GM18517 (cell line): ENCODE measurements around the gene SEPTIN1.
"Not testable (repeated sequence)": the region's sequence is repeated elsewhere in the genome, so short reads cannot be mapped to it uniquely, and the experiment has no call there.

Source experiments
- ATAC-seq: cut with Tn5 transposase; IDR thresholded peaks from one replicate; pipeline ENCODE4 v1.9.1; 2021; ENCODE audit warnings: mild to moderate bottlenecking, moderate library complexity; ENCODE audit not compliant: unreplicated experiment

SEPTIN1 gene

GRCh38 chr16:30342751-30343490, 39.4 kb downstream of the SEPTIN1 start:
- ATAC-seq, result no peak

- not testable (repeated sequence) for ATAC-seq
These were observed 40.4 kb downstream of the SEPTIN1 start for GRCh38 chr16:30341971-30342370.

- ATAC-seq, result no peak
These were observed 41.7 kb downstream of the SEPTIN1 start for GRCh38 chr16:30340621-30341020.

GRCh38 chr16:30338715-30339114, 43.6 kb downstream of the SEPTIN1 start:
- ATAC-seq, result not testable (repeated sequence)

GRCh38 chr16:30337964-30338357, 44.4 kb downstream of the SEPTIN1 start:
- not testable (repeated sequence) for ATAC-seq

- ATAC-seq, result peak; percentile 9
These were observed 46.5 kb downstream of the SEPTIN1 start for GRCh38 chr16:30335598-30336474.

GRCh38 chr16:30335028-30335597, 47.2 kb downstream of the SEPTIN1 start:
- peak; percentile 62 for ATAC-seq

- ATAC-seq, result peak; percentile 79
These were observed 47.8 kb downstream of the SEPTIN1 start for GRCh38 chr16:30334473-30334989.
